ENCODE data around the gene COL4A2. TPM values are rescaled to one million over a fixed set of nuclear protein-coding genes. Genes with fewer than 3 reads are reported as not detected.

Gene COL4A2
- polyA plus RNA-seq, 1 donor (not counting 4 experiments of a cell fraction or from before 2014, with no cell fraction given) = 30.7 TPM

DNA sequence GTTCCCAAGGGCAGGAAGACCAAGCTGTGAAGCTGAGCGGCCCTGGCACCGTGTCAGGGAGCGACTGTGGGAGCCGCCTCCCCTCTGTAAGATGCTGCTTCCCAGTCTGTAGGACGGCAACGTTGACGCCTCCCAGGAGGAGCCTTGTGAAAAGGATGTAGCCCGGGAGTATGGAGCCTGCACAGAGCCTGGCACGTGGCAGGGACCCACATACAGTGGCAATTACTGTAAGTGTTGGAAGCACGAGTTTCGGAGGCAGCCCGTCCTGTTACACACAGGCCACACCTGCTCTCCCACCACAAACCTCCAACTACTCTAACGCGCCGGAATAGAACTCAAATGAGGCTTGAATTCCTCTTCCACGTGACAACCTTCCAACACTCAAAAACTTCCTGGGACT, 247.9 kb downstream of the COL4A2 start:
- Histone ChIP-seq H3K9ac (ENCODE audit: control insufficient read depth, extremely low read depth, insufficient read depth, low read length) (no peak overlapping the region), H4K20me1 (ENCODE audit: control insufficient read depth, extremely low read depth, insufficient read depth, low read length) (no peaks in the 10 kb centered on the region), H3K9me3 (ENCODE audit: control insufficient read depth, low read depth, low read length) (no peaks in the 10 kb centered on the region), H3K4me1 (ENCODE audit: control insufficient read depth, extremely low read depth, insufficient read depth, low read length) (peaks cover 3% of the 10 kb centered on the region), H3K79me2 (ENCODE audit: control insufficient read depth, insufficient read depth, low read length) (no peaks in the 10 kb centered on the region), H3K4me2 (ENCODE audit: control insufficient read depth, extremely low read depth, insufficient read depth, low read depth, low read length) (no peak overlapping the region), H3K27ac (ENCODE audit: control insufficient read depth, insufficient read depth, low read length) (no peak overlapping the region), H3K4me3 (ENCODE audit: control insufficient read depth in 2 of 3, extremely low read depth in 1 of 3, insufficient read depth in 2 of 3, low read depth in 1 of 3, low read length in 3 of 3) (no peak overlapping the region), H3K36me3 (ENCODE audit: control insufficient read depth in 2 of 2, extremely low read depth in 1 of 2, insufficient read depth in 2 of 2, low read length in 2 of 2) (no peaks in the 10 kb centered on the region), H3K27me3 (ENCODE audit: control insufficient read depth, extremely low read depth, insufficient read depth, low read length) (no peaks in the 10 kb centered on the region), H2AFZ (ENCODE audit: control insufficient read depth, low read length) (no peak overlapping the region), H3K9me1 (ENCODE audit: control insufficient read depth, extremely low read depth, insufficient read depth, low read length) (no peaks in the 10 kb centered on the region)
- DNase-seq (ENCODE audit: low read depth, low spot score) (no peak), FAIRE-seq (no peak)
- TF ChIP-seq EZH2 (IDR thresholded peaks at IDR 0.05; ENCODE audit: low read length) = no peak
- no peak for TF ChIP-seq CTCF (optimal IDR thresholded peaks at IDR 0.05 in 1 of 3, IDR thresholded peaks at IDR 0.05 in 1 of 3, conservative IDR thresholded peaks at IDR 0.05 in 1 of 3; ENCODE audit: extremely low read depth in 1 of 3, insufficient read depth in 2 of 3, low read length in 3 of 3)
- dilution Hi-C loops (cut with MboI; ENCODE audit: extremely low pct_ligation_motif_present, low sequenced_read_pairs) = no loop called here

GRCh38 chr13:110555601-110556223, 248.6 kb downstream of the COL4A2 start:
- H4K20me1 ChIP-seq (ENCODE audit: control insufficient read depth, extremely low read depth, insufficient read depth, low read length) = no peaks in the 10 kb centered on the region
- dilution Hi-C loops (cut with MboI; ENCODE audit: extremely low pct_ligation_motif_present, low sequenced_read_pairs) = no loop called here
- H3K27ac ChIP-seq (ENCODE audit: control insufficient read depth, insufficient read depth, low read length) = no peak overlapping the region

More at GRCh38 chr13:110555601-110556223, 248.6 kb downstream of the COL4A2 start:
- H2AFZ ChIP-seq (ENCODE audit: control insufficient read depth, low read length) = no peak overlapping the region
- no peaks in the 10 kb centered on the region for H3K79me2 ChIP-seq (ENCODE audit: control insufficient read depth, insufficient read depth, low read length)
- no peak overlapping the region for H3K4me2 ChIP-seq (ENCODE audit: control insufficient read depth, extremely low read depth, insufficient read depth, low read depth, low read length)
- H3K36me3 ChIP-seq (ENCODE audit: control insufficient read depth in 2 of 2, extremely low read depth in 1 of 2, insufficient read depth in 2 of 2, low read length in 2 of 2) = no peaks in the 10 kb centered on the region
- no peaks in the 10 kb centered on the region for H3K9me1 ChIP-seq (ENCODE audit: control insufficient read depth, extremely low read depth, insufficient read depth, low read length)
- no peak for FAIRE-seq
- no peak for TF ChIP-seq EZH2 (IDR thresholded peaks at IDR 0.05; ENCODE audit: low read length)
- no peak for TF ChIP-seq CTCF (optimal IDR thresholded peaks at IDR 0.05 in 1 of 3, IDR thresholded peaks at IDR 0.05 in 1 of 3, conservative IDR thresholded peaks at IDR 0.05 in 1 of 3; ENCODE audit: extremely low read depth in 1 of 3, insufficient read depth in 2 of 3, low read length in 3 of 3)
- H3K4me3 ChIP-seq (ENCODE audit: control insufficient read depth in 2 of 3, extremely low read depth in 1 of 3, insufficient read depth in 2 of 3, low read depth in 1 of 3, low read length in 3 of 3) = no peak overlapping the region
- H3K27me3 ChIP-seq (ENCODE audit: control insufficient read depth, extremely low read depth, insufficient read depth, low read length) = no peaks in the 10 kb centered on the region
- no peak overlapping the region for H3K9ac ChIP-seq (ENCODE audit: control insufficient read depth, extremely low read depth, insufficient read depth, low read length)
- peaks cover 10% of the 10 kb centered on the region for H3K4me1 ChIP-seq (ENCODE audit: control insufficient read depth, extremely low read depth, insufficient read depth, low read length)
- no peaks in the 10 kb centered on the region for H3K9me3 ChIP-seq (ENCODE audit: control insufficient read depth, low read depth, low read length)
- DNase-seq (ENCODE audit: low read depth, low spot score) = no peak

Measured in keratinocyte (primary cell).